Keratinocyte (primary cell): ENCODE data around the gene ZFPM1. TPM values are rescaled to one million over a fixed set of nuclear protein-coding genes. Genes with fewer than 3 reads are reported as not detected.

Source experiments
- DNase-seq: peaks from one replicate; pipeline ENCODE4 v3.0.0-alpha.2; 2011; ENCODE audit warnings: low read depth, missing footprints, low spot score
- FAIRE-seq: peaks from 2 replicates; lab custom pipeline; 2011; peaks lifted over from hg19 to GRCh38; lab: Jason Lieb, UNC
- H2AFZ ChIP-seq: 2 replicates; pipeline ENCODE4 v1.6.0; 2012; ENCODE audit warnings: low read length, control low read depth, inconsistent platforms; ENCODE audit not compliant: control insufficient read depth
- H3K27ac ChIP-seq: 2 replicates; pipeline ENCODE4 v1.5.1; 2011; ENCODE audit warnings: low read length; ENCODE audit not compliant: control insufficient read depth, insufficient read depth
- H3K27me3 ChIP-seq: 3 replicates; pipeline ENCODE4 v1.6.0; 2011; ENCODE audit warnings: low read length; ENCODE audit not compliant: control insufficient read depth, insufficient read depth; ENCODE audit errors: extremely low read depth
- H3K36me3 ChIP-seq, 2 experiments: 2 replicates in 1 of 2; 3 replicates in 1 of 2; pipeline ENCODE4 v1.5.1; 2011; ENCODE audit warnings: low read length in 2 of 2, mild to moderate bottlenecking in 1 of 2; ENCODE audit not compliant: control insufficient read depth in 2 of 2, insufficient read depth in 2 of 2; ENCODE audit errors: extremely low read depth in 1 of 2
- H3K4me1 ChIP-seq: 3 replicates; pipeline ENCODE4 v1.5.1; 2011; ENCODE audit warnings: low read length; ENCODE audit not compliant: control insufficient read depth, insufficient read depth; ENCODE audit errors: extremely low read depth
- H3K4me2 ChIP-seq: 3 replicates; pipeline ENCODE4 v1.6.0; 2011; ENCODE audit warnings: low read depth, low read length; ENCODE audit not compliant: control insufficient read depth, insufficient read depth; ENCODE audit errors: extremely low read depth
- H3K4me3 ChIP-seq, 3 experiments: fragments of 200-600 bp in 1 of 3; sonication (generic) in 1 of 3; 2 replicates in 2 of 3; 3 replicates in 1 of 3; pipeline ENCODE4 v1.5.1; 2011 to 2016; ENCODE audit warnings: low read length in 3 of 3, mild to moderate bottlenecking in 3 of 3, control low read depth in 2 of 3, inconsistent platforms in 1 of 3, low read depth in 1 of 3, mixed read lengths in 1 of 3, mixed run types in 1 of 3, moderate library complexity in 1 of 3; ENCODE audit not compliant: control insufficient read depth in 2 of 3, insufficient read depth in 2 of 3; ENCODE audit errors: extremely low read depth in 1 of 3
- H3K79me2 ChIP-seq: 2 replicates; pipeline ENCODE4 v1.6.0; 2012; ENCODE audit warnings: low read length; ENCODE audit not compliant: control insufficient read depth, insufficient read depth
- H3K9ac ChIP-seq: 3 replicates; pipeline ENCODE4 v1.6.0; 2011; ENCODE audit warnings: low read length; ENCODE audit not compliant: control insufficient read depth, insufficient read depth; ENCODE audit errors: extremely low read depth
- H3K9me1 ChIP-seq: 3 replicates; pipeline ENCODE4 v1.6.0; 2011; ENCODE audit warnings: low read length; ENCODE audit not compliant: control insufficient read depth, insufficient read depth; ENCODE audit errors: extremely low read depth
- H3K9me3 ChIP-seq: 2 replicates; pipeline ENCODE4 v1.5.1; 2012; ENCODE audit warnings: low read depth, low read length; ENCODE audit not compliant: control insufficient read depth
- H4K20me1 ChIP-seq: 3 replicates; pipeline ENCODE4 v1.6.0; 2011; ENCODE audit warnings: low read length; ENCODE audit not compliant: control insufficient read depth, insufficient read depth; ENCODE audit errors: extremely low read depth
- EZH2 ChIP-seq: IDR thresholded peaks from one replicate; pipeline ENCODE4 v1.6.1; 2012; ENCODE audit warnings: inconsistent platforms, mild to moderate bottlenecking, low read length, moderate library complexity
- dilution Hi-C: fragments of 300-500 bp; cut with MboI; formaldehyde crosslinking; loops from one replicate; pipeline ENCODE4 v1.7.0; 2020; ENCODE audit warnings: low sequenced_read_pairs; ENCODE audit not compliant: extremely low pct_ligation_motif_present
- polyA plus RNA-seq, 5 experiments: library from polyadenylated mRNA; depleted of rRNA in 3 of 5; stranded (reverse) in 3 of 5; stranded (forward) in 1 of 5; unstranded in 1 of 5; fragments of >200 nt; gene quantifications; 1 replicate in 1 of 5; 2 replicates in 3 of 5; 3 replicates in 1 of 5; pipeline versions ENCODE4 v1.2.1 to v1.2.3, GENCODE V29; 2011 to 2012; ENCODE audit warnings: missing spikeins in 2 of 5, low read depth in 1 of 5, low replicate concordance in 1 of 5
- TF ChIP-seq, protein P1 (sequence below), 3 experiments: IDR thresholded peaks in 1 of 3; conservative IDR thresholded peaks in 1 of 3; optimal IDR thresholded peaks in 1 of 3; 2 replicates in 2 of 3; 3 replicates in 1 of 3; pipeline versions ENCODE3 to v1.5.1; 2011; ENCODE audit warnings: low read length in 3 of 3, mild to moderate bottlenecking in 3 of 3, moderate library complexity in 2 of 3, control low read depth in 1 of 3, inconsistent platforms in 1 of 3; ENCODE audit not compliant: insufficient read depth in 2 of 3; ENCODE audit errors: extremely low read depth in 1 of 3

ZFPM1 gene
- polyA plus RNA-seq, 1 donor (not counting 4 experiments of a cell fraction or from before 2014, with no cell fraction given): 0.42 TPM

GRCh38 chr16:88419790-88420189 is 33.3 kb upstream of the ZFPM1 start:
- no peaks in the 10 kb centered on the region for H3K79me2 ChIP-seq
- H3K9me3 ChIP-seq: no peaks in the 10 kb centered on the region
- H3K4me1 ChIP-seq: peaks cover 5% of the 10 kb centered on the region
- dilution Hi-C loops: no loop called here
- no peak for DNase-seq
- H3K9ac ChIP-seq: no peak overlapping the region
- H4K20me1 ChIP-seq: no peaks in the 10 kb centered on the region
- H3K4me2 ChIP-seq: no peak overlapping the region
- H3K4me3 ChIP-seq: no peak overlapping the region
- no peak for FAIRE-seq
- no peak for TF ChIP-seq EZH2
- TF ChIP-seq, protein P1, sequence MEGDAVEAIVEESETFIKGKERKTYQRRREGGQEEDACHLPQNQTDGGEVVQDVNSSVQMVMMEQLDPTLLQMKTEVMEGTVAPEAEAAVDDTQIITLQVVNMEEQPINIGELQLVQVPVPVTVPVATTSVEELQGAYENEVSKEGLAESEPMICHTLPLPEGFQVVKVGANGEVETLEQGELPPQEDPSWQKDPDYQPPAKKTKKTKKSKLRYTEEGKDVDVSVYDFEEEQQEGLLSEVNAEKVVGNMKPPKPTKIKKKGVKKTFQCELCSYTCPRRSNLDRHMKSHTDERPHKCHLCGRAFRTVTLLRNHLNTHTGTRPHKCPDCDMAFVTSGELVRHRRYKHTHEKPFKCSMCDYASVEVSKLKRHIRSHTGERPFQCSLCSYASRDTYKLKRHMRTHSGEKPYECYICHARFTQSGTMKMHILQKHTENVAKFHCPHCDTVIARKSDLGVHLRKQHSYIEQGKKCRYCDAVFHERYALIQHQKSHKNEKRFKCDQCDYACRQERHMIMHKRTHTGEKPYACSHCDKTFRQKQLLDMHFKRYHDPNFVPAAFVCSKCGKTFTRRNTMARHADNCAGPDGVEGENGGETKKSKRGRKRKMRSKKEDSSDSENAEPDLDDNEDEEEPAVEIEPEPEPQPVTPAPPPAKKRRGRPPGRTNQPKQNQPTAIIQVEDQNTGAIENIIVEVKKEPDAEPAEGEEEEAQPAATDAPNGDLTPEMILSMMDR (optimal IDR thresholded peaks at IDR 0.05 in 1 of 3, IDR thresholded peaks at IDR 0.05 in 1 of 3, conservative IDR thresholded peaks at IDR 0.05 in 1 of 3; ENCODE audit: extremely low read depth in 1 of 3, insufficient read depth in 2 of 3, low read length in 3 of 3): no peak
- peaks cover 16% of the 10 kb centered on the region for H3K27me3 ChIP-seq
- H3K36me3 ChIP-seq: no peaks in the 10 kb centered on the region
- H3K9me1 ChIP-seq: no peaks in the 10 kb centered on the region
- H2AFZ ChIP-seq: no peak overlapping the region
- no peak overlapping the region for H3K27ac ChIP-seq

DNA sequence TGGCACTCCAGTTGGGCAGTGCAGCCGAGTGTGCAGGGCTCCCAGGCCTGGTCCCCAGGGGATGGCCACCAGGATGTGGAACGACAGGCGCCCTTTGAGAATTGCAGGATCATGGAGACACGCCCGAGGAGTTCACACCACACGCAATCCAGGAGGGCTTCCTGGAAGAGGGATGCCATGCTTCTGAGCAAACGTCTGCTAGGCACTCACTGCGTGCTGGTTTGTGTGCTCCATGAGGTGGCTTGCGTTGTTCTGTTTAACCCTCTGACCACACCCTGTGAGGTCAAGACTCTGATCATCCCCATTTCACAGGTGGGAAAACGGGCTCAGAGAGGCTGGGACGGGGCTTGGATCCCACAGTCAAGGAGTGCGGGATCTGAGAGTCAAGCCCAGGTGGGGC is 32.6 kb upstream of the ZFPM1 start:
- Histone ChIP-seq H3K4me3 (no peak overlapping the region), H3K9ac (no peak overlapping the region), H3K79me2 (no peaks in the 10 kb centered on the region), H3K9me1 (no peaks in the 10 kb centered on the region), H2AFZ (no peak overlapping the region), H3K36me3 (no peaks in the 10 kb centered on the region), H3K27ac (no peak overlapping the region), H3K4me2 (no peak overlapping the region), H4K20me1 (no peaks in the 10 kb centered on the region), H3K27me3 (peaks cover 13% of the 10 kb centered on the region), H3K4me1 (peaks cover 10% of the 10 kb centered on the region), H3K9me3 (no peaks in the 10 kb centered on the region)
- dilution Hi-C loops: no loop called here
- TF ChIP-seq EZH2: no peak
- TF ChIP-seq, protein P1 (optimal IDR thresholded peaks at IDR 0.05 in 1 of 3, IDR thresholded peaks at IDR 0.05 in 1 of 3, conservative IDR thresholded peaks at IDR 0.05 in 1 of 3; ENCODE audit: extremely low read depth in 1 of 3, insufficient read depth in 2 of 3, low read length in 3 of 3): no peak
- no peak for FAIRE-seq
- DNase-seq: no peak
